Measurements from ENCODE around the gene CYFIP1.

The CYFIP1 gene

DNA sequence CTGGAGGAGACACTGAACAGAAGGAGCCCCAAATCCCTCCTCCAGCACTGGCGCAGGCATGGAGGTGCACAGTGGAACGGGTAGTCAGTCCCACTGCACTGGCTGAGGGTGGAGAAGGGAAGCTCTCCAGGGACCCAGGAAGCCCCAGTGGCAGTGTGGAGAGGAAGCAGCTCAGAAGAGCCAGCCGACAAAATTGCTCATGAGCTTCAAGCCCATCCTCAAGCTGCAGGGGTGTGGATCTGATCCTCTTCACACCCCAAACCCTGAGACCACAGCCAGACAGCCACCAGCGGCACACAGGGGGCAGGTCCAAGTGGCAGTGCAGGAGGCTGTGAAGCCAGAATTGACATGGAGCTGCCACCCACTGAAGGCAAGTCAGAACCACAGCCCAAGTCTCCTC is 32.1 kb downstream of the CYFIP1 start:
- DNase-seq = peak; percentile 27

DNA sequence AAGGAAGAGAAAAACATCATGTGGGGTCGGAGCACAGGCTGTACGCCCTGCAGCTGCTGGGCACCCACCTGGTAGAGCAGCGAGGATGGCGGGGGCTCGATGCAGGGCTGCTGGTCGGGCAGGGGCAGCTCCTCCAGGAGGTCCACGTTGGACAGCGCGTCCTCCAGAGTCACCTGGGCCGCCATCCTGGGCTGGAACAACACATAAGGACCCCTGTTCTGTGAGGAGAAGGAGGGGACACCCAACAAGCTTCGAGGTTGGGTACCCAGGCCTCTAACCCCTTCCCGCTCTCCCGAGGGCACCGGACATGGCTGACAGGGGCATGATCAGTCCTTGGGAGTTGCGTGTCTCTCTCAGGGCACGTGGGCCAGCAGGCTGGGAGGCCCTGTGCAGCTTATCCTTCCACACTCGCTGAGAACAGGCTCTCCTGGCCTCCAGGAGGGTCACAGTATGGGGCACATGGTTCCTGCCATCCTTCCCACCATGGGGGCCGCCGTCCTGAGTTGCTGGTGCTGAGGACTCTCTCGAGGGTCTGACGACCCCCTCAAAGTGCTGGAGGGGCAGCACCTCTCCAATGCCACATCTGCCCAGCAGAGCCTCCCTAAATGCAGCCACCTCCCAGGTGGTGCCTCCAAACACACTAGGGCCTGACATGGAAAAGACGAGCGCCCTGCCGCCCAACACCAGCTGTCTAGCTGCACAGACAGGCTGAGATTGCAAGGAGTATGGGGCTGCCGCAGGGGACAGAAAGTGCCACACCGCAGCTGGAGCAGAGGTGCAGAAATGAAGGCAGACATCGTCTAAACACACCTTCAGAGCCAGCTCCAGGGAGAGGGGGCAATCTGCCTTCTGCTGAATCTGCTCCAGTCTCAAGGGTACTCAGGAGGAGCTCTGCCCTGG is 32.8 kb downstream of the CYFIP1 start:
- no peak for DNase-seq

DNA sequence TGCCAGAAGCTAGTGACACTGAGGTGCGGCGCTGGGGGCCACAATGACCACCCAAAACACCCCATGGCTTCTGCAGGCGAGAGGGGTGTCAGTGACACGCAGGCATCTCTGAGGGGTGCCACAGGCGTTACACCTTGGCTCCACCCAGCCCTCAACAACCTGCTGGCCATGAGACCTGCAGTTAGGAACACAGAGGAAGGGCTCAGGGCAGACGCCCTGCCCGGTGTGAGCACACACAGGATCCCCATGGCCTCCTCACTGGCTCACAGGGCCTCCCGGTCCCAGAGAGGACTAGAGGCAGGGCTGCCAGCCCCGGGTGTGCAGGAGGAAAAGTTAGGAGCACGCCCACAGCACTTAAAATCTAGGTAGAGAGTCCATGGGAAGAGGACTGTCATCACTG is 35.1 kb downstream of the CYFIP1 start:
- DNase-seq = no peak

DNA sequence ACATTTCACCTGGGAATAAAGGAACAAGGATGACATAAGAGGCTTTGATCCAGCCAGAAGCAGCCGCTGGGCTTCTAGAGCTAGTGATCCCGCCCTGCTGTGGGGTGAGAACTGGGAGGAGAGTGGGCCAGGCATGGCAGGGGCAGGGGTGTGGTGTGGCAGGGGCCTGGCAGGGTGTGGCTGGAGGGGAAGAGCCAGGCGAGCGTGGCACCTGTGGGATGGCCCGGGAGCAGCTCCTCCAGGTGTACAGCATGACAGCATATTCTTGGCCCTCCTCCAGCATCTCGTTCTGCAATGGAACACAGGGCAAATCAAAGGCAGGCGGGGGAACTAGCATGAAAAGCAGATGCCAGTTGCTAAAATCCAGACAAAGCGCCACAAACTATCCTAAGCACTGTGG is 35.5 kb downstream of the CYFIP1 start:
- no peak for DNase-seq

DNA sequence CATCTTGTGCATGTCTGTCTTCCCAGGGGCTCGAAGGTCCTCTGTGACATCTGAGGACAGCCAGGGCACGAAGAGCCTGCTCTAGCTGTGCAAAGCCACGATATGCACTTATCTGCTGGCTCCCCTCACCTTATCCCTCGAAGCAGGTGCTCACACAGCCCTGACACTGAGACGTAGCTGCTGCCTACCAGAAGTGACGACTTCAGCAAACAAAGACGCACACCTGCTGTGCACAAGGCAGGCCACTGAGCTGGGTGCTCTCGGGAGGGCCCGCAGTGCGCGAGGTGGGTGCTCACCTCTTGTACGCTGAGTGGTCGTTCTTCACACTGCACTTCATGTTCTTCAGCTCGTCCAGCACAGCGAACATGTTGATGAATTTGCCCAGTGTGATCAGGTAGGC is 37.3 kb downstream of the CYFIP1 start:
- DNase-seq = no peak

DNA sequence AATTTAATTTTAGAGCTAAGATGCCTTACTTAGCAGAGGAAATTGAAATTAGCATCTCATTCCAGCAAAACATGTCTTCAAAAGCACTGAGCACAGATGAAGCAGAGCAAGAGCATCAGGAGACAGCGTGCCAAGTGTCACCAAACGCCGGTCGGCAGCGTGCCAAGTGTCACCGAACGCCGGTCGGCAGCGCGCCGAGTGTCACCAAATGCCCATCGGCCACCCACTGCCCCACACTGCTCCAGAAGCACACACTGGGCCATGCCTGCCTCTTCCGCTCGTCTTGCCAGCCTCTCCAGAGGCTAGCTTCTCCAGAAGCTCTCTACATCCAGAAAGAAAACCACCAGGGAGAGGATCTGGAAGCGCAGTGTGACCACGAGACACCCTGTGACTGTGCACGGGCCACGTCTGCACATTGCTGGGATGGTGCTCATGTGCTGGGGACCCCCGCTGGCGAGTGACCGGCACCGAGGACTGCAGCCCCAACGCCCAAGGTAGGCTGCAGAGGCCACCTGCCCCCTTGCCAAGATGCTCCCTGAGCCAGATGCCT is 37.8 kb downstream of the CYFIP1 start:
- DNase-seq = no peak

DNA sequence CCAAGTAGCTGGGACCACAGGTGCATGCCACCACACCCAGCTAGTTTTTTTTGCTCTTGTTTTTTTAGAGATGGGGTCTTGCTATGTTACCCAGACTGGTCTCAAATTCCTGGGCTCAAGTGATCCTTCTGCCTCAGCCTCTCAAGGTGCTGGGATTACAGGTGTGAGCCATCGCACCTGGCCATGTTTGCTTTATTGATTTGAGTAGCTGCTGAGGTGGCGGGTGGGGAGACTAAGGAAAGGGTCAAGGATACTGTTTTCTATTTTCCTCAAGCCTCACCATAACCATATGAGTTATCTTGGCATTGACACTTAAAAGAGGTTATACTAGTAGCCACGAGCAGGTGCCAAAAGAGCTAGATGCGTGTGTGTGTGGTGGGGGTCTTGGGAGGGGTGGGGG is 39.0 kb downstream of the CYFIP1 start:
- DNase-seq = no peak

DNA sequence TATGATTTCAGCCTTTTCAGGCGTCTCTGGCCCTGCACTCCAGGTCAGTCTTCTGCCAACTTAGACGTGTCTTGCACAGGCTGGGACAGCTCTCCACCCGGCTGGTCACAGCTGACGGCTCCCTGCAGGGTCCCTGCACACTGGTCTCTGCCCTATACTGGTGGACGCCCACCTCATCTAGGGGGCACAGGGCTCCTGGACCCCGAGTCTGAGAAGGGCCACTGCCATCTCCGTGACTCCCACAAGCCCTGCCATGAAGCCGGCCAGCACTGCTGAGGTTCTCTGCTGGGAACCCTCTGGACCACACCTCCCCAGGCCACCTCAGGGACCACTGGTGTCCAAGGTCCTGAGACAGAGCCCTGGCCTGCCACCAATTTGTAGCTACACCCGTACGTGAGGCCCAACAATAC is 40.5 kb downstream of the CYFIP1 start:
- no peak for DNase-seq

DNA sequence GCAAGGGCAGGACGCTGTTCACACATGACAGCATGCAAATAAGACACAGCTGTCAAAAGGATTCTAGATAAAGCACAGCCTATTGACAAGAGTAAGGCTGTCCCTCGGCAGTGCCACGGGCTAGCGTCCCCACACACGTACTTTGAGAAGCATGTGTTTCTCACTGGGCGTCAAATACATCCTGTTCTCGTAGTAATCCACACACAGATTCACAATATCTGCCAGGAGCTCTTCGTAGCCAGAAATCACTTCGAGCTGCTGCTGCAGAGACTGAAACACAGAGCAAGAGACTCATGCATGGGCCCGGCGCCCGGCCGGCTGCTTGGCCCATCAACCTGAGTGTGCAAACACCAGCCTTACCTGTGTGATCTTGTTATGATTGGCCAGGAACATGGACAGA is 41.1 kb downstream of the CYFIP1 start:
- no peak for DNase-seq

DNA sequence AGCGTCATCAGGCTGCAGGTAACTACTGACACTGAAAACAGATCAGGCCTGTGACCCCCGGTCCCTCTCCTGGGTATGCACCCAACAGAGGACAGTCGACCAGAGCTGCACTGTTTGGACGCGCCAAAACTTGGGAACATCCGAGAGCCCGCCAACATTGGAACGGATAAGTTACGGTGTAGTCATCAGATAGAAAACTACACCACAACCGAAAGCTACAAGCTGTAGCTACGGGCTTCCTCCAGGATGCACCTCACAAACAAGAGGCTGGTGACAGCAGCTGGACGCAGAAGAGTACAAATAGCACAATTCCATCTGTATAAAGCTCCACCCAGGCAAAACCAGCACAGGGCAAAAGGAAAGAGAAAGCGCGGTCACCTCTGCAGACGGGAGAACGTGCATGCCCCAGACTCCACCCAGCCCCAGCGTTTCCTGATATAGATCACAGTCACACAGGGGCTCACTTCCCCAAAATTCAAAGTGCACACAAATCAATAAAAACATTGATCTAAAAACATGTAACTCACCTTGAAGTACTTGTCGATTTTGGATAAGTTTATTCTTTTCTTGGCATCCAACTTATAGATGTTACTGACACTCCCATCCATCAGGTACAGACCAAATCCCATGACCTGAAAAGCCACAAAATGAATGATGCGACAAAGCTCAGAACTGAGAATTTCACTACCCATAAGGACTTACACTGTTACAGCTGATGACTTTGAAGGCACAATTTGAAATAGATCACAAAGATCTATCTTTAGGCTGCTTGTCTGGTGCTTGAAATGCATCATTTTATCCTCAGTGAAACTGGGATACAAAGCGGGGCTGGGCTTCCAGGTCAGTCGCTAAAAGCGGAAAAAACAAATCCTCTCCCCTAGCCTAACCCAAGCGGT is 43.3 kb downstream of the CYFIP1 start:
- peak; percentile 15 for DNase-seq

DNA sequence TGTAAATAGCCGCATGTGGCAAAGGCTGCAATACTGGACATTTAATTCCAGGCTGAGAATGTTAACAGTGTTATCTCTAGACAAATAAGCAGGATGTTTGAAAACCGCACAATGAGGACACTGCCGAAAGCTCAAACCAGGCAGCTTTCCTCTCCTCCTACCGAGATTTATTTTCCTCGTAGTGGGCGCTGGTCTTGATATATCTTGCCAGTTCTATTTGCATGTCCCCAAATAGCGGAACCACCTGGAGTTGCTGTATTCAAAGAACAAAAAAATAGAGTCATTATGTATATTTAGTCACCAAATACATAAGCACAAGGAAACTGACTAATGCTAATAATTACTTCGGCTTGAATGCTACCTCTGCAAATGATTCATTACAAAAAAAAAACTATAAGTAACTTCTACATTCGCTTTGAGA is 46.5 kb downstream of the CYFIP1 start:
- DNase-seq = no peak

DNA sequence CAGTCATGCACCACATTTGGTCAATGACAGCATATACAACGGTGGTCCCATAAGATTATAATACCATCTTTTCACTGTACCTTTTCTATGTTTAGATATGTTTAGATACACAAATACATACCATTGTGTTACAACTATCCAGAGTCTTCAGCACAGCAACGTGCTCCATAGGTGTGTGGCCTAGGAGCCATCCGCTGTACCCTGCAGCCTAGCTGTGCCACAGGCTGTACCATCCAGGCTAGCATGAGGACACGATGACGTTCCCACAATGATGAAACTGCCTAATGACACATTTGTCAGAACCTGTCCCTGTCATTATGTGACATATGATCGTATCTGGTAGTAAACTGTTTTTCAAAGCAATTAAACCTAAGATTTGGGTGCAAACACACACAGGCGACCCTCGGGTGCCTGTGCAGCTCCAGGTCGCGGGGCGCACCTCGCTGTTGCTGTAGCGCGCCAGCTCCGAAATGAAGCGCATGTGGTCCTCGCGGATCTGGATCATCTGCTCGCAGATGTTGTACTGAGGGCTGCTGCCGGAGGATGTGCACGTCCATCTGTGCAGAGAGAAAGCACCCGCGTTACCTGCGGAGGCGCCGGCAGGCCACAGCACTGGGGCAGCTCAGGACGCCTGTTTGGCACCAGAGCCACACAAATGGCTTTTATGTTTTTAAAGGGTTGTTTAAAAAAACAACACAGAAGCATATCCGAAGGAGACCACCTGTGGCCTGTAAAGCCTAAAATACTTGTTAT is 48.2 kb downstream of the CYFIP1 start:
- no peak for DNase-seq

DNA sequence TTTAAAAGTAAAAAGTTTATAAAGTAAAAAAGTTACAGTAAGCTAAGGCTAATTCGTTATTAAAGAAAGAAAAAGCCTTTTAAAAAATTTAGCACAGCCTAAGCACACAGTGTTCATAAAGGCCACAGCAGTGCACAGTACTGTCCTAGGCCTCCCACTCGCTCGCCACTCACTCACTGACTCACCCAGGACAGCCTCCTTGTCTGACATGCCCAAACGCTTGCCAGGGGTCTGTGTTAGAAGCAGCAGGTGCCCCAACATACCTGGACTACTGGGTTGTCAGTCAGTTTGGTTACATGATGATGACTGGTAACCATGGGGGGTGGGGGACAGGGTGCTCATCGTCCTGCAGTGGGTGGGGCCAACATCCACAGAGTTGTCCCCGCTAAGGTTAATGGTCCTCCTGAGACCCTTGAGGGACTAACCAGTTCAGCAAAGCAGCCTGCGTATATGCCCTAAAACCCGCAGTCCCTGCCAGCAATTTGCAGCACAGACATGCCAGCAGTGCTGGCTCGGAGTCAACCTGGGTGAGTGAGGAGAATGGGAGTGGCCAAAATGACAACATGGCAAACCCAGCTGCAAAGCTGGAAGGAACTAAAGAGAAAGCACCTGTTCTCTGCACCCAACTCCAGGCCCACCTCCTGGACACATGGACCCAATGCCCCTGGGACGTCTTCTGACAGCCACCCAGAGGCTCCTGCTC is 49.2 kb downstream of the CYFIP1 start:
- DNase-seq = no peak

DNA sequence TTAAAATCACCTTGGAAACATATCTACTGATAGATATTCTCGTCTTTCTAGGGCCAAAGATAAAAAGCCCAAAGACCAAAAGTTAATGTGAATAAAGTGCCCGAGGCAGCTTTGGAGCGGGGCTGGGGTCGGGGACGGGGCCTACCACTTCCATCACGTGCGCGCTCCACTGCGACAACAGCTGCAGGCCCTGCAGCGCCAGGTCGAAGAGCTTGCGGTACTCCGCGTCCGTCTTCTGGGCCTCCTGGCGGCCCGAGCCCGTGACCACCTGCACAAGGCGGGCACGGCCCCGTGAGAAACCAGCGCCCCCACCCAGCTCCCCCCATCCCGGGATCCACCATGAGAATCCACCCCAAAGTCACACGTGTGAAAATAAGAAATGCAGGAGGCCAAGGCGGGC is 52.4 kb downstream of the CYFIP1 start:
- DNase-seq = no peak

DNA sequence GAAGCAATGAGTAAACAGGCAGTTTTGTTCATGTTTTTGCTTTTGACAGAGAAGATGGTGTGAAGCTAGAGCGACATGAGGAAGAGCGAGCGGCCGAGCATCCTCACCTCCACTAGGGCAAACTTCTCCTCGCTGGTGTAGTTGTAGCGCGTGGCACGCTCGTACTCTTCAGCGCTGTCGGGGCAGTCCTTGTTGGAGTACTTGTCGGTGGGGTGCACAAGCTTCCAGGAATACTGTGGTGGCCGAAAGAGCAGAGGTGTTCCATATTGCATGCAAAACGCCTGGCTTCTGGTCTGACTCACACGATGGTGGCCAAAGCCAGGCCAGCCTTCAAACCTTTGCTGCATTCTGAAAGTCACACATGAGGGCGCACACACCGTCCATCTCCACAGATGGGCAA is 54.3 kb downstream of the CYFIP1 start:
- no peak for DNase-seq

DNA sequence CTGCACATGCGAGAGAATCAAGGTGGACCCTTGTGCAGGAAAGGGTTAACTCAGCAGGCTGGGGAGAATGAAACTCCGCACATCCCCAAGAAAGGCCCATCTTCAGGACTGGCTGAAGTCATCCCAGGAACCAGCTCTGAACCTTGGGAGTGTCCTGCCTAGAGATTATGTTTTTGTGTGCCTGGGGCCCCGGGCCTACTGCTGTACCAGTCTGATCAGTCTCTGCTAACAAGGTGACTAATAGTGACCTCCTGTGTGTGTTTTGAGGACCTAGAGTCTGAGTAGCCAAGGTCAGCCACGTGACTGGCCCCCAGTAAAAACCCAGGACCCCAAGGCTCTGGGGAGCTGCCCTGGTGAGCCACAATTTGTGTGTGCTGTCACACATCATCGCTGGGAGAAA is 58.2 kb downstream of the CYFIP1 start:
- DNase-seq = no peak

DNA sequence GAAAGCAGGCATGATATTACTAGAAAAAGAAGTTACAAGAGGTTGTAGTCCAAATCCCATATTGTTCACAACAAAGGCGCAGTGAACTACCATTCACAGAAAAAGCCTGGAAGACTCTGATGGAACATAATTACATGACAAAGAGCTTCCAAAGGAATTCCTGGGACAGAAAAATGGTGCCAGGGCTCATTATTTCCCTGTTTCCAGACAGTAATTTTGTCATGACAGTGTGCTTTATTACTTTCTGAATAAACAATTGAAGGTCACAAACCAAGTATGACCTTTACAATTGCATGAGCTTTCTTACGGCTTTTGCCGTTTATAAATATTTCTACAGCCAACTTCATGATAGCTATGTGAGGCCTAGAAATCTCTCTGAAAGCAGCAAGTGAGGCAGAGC is 61.0 kb downstream of the CYFIP1 start:
- DNase-seq = no peak

DNA sequence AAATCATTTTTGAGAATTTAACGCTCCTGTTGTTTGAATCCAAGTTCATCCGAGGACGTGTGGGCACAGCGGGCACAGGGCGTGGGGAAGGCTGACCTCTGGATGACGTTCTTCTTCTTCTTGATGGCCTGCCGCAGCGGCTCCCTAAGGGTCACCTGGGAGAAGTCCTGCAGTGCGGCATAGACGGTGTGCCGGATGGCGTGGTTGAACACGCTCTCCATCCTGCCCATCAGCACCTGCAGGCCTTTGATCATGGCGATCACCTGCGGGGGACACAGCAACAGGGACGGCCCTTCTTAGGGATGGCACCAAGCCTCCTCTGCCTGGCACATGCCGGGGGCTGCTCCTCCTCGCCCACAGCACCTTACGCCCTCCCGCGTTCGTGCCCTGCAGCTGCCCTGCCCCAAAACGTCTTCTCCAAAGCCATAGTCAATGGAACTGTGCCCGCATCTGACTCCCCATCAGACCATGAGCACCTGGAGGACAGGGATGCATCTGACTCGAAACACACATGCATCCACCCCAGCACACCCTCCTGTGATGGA is 61.5 kb downstream of the CYFIP1 start:
- DNase-seq = no peak

DNA sequence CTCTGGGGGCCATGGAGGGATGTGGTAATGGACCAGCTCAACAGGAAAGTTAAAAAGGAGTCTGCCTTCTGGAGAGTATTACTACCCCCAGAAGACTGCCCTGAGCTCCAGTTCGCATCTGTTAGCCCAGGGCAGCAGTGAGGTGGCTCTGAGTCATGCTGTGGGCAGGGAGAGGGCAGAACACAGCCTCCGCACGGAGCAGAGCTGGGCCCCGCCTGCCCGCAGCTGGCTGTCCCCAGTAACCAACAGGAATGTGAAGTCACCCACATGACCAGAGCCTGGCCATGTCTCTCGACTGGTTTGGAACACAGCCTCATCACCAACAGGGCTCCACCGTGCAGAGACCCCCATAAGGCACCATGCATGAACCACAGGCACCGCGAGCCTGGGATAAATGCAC is 62.1 kb downstream of the CYFIP1 start:
- DNase-seq = no peak

DNA sequence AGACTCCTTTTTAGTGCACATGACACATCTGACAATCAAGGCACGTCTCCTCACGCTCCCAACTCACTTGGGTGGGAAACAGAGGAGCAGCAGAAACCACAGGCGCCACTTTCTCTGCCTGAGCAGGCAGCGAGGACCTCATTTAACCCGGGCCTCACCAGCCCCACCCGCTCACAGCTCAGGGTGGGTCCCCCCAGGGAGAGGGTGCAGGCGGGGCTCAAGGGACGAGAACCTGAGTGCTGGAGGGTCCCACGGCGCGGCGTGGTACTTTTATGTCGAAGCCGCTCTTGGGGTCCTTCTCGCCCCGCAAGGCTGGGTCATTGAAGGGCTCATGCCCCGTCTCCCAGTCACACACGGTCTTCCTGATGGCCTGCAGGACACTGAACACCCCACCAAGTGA is 62.6 kb downstream of the CYFIP1 start:
- DNase-seq = no peak

DNA sequence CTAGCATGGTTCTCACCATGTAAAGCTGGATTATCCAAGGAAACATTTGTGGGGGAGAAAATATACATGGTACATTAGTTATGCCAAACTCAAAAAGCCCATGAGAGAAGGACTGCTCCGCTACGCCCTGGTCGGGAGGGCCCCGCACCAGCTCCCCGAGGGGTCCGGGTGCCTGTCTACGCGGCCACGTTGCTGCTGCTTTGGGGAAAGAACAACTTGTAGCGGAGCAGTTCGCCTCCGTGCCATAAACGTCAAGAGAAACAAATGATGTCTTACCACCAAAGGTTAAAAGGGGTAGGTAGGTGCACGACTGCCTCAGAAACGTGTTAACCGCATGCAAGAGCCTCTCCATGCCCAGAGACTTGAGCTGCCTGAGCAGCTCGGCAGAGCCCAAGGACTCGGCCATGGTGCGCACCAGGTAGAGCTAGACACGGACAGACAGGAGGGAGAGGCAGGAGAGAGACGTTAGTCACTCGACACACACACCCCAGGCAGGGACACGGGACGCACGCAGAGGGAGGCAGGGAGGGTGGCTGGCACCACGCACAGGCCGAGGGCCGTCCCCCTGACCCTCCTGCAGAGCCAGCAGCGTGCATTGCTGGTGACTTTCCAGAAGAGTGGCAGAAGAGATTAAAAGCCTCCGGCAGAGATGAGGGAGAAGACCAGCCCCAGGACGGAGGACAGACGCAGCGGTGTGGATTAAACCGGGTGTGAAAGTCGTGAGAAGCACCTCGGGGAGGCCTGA is 63.4 kb downstream of the CYFIP1 start:
- no peak for DNase-seq

Measured in hematopoietic multipotent progenitor cell treated with erythropoietin and hydrocortisone succinate and interleukin-3 and kit ligand, for 6 days (in vitro differentiated cells).